Peyer's patch (tissue), 4 donors: ENCODE results near the gene PACRG. TPM values are rescaled to one million over a fixed set of nuclear protein-coding genes. Genes with fewer than 3 reads are reported as not detected.

ENCODE experiments used
- DNase-seq, 3 donors: peaks; one replicate each; pipeline ENCODE4 v3.0.0-alpha.2; 2017 to 2019
- H3K27ac ChIP-seq, 4 donors: fragments of 200-600 bp; sonication (generic); one replicate each; pipeline ENCODE4 v1.5.1; 2016 to 2019
- H3K27me3 ChIP-seq, 2 donors: fragments of 200-600 bp; sonication (generic); one replicate each; pipeline ENCODE4 v1.5.1; 2019
- H3K36me3 ChIP-seq, 3 donors: fragments of 200-600 bp; sonication (generic); one replicate each; pipeline ENCODE4 v1.5.1; 2016 to 2019
- H3K4me1 ChIP-seq, 4 donors: fragments of 200-600 bp; sonication (generic); one replicate each; pipeline ENCODE4 v1.5.1; 2016 to 2019
- H3K4me3 ChIP-seq, 4 donors: fragments of 200-600 bp; sonication (generic); 1 replicate in 3 of 4; 2 replicates in 1 of 4; pipeline ENCODE4 v1.5.1; 2016 to 2019; ENCODE audit warnings: mild to moderate bottlenecking in 1 of 4
- H3K9me3 ChIP-seq, 4 donors: fragments of 200-600 bp; sonication (generic); one replicate each; pipeline ENCODE4 v1.5.1; 2016 to 2019; ENCODE audit warnings: mild to moderate bottlenecking in 1 of 4
- CTCF ChIP-seq, 6 experiments: fragments of 450-650 bp in 4 of 6; fragments of 200-600 bp in 2 of 6; sonication (generic) in 1 of 6; IDR thresholded peaks; one replicate each; pipeline ENCODE4 v1.5.1; 2017 to 2019; ENCODE audit warnings: antibody characterized with exemption in 6 of 6, mild to moderate bottlenecking in 3 of 6, moderate library complexity in 1 of 6
- POLR2A ChIP-seq, 2 donors: fragments of 450-650 bp; IDR thresholded peaks; one replicate each; pipeline ENCODE4 v1.5.1; 2017; ENCODE audit warnings: antibody characterized with exemption in 2 of 2, mild to moderate bottlenecking in 2 of 2, moderate library complexity in 2 of 2
- total RNA-seq, 4 donors: library from RNA; depleted of rRNA; stranded (reverse); fragments of >200 nt; gene quantifications; one replicate each; pipeline ENCODE4 v1.1.0, GENCODE V29; 2016

The PACRG gene
- total RNA-seq, 4 donors from 2014 or later, result 0.76 to 2.5 TPM; not detected in 2

GRCh38 chr6:163177007-163177406 lies 449.2 kb downstream of the PACRG start:
- Histone ChIP-seq H3K27ac (no peak overlapping the region), H3K4me3 (no peak overlapping the region), H3K4me1 (no peaks in the 10 kb centered on the region), H3K36me3 (no peaks in the 10 kb centered on the region), H3K9me3 (no peaks in the 10 kb centered on the region), H3K27me3 (no peaks in the 10 kb centered on the region)
- DNase-seq, result no peak
- TF ChIP-seq POLR2A (IDR thresholded peaks at IDR 0.05), result no peak
- TF ChIP-seq CTCF (IDR thresholded peaks at IDR 0.05), result no peak

DNA sequence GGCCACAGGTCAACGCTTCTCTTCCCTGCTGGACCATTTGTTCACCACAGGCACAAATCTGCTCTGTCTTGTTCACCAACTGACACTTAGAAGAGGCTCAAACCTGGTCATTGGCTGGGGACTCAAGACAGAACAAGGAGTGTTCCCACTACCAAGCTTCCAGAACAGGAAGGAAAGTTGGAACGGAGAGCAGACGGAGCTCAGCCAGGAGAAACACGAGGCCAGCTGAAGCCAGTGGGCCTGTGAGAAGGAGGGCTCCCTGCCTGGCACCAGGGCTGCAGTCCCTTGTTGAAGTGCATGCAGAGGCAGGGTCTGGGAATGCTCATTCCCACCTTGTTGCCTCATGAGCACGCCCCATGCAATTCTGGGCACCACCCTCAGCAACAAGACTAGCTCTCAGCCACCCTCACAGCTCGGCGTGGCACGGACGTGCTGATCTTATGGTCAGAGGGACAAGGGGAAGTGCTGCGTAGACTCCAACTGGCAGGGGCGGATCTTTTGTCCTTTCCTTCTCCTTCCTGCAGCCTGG lies 450.2 kb downstream of the PACRG start:
- no peak for TF ChIP-seq CTCF (IDR thresholded peaks at IDR 0.05)
- no peak for TF ChIP-seq POLR2A (IDR thresholded peaks at IDR 0.05)
- Histone ChIP-seq H3K9me3 (no peaks in the 10 kb centered on the region), H3K36me3 (no peaks in the 10 kb centered on the region), H3K4me1 (no peaks in the 10 kb centered on the region), H3K27me3 (no peaks in the 10 kb centered on the region), H3K27ac (no peak overlapping the region), H3K4me3 (no peak overlapping the region)
- DNase-seq, result no peak

DNA sequence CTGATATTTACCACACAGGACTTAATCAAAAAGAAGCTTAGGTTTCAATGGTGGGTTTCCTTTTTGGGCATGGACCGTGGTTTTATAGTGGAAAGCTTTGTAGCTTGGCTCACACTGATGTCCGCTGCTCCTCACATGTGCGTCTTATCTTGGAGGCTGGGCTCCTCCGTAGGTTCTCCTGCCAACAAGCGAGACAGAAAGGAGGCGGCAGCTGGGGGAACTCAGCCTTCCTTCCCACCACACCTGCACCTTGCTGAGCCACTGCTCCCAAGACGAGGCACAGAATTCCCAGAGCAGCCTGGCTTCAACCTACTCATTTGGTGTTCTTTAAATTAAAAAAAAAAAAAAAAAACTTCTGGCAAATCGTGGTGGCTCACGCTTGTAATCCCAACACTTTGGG lies 451.3 kb downstream of the PACRG start:
- H3K27ac ChIP-seq, result no peak overlapping the region
- TF ChIP-seq CTCF (IDR thresholded peaks at IDR 0.05) (no peak), POLR2A (IDR thresholded peaks at IDR 0.05) (no peak)
- H3K9me3 ChIP-seq, result no peaks in the 10 kb centered on the region
- no peak for DNase-seq
- H3K36me3 ChIP-seq, result no peaks in the 10 kb centered on the region
- H3K4me1 ChIP-seq, result no peaks in the 10 kb centered on the region
- no peak overlapping the region for H3K4me3 ChIP-seq
- H3K27me3 ChIP-seq, result no peaks in the 10 kb centered on the region

DNA sequence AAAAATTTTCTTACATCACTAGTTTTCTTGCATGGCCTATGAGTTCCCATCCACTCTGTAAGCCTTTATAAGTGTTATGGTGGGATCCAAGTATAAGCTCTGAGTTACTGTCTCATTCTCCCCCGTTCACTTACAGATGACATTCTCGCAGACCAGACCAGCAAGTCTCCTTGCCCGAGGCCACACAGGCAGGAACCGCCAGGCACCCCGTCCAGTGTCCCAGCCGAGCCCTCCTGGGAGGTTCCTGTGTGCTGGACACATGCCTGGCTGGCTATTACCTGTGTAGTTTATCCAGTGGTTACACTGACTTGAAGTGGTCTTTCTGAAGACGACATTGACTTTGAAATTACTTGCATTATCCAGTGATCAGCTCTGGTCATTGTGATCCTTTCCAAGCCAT lies 451.9 kb downstream of the PACRG start:
- TF ChIP-seq POLR2A (IDR thresholded peaks at IDR 0.05) (no peak), CTCF (IDR thresholded peaks at IDR 0.05) (no peak)

GRCh38 chr6:163180874-163181541 lies 453.2 kb downstream of the PACRG start:
- Histone ChIP-seq H3K4me1 (no peaks in the 10 kb centered on the region), H3K27me3 (no peaks in the 10 kb centered on the region), H3K4me3 (no peak overlapping the region), H3K36me3 (no peaks in the 10 kb centered on the region), H3K9me3 (no peaks in the 10 kb centered on the region), H3K27ac (no peak overlapping the region)
- TF ChIP-seq CTCF (IDR thresholded peaks at IDR 0.05), result peak in 4 of 6 experiments; percentile 28 to 34 (median 32)
- TF ChIP-seq POLR2A (IDR thresholded peaks at IDR 0.05), result no peak
- peak in 1 of 3 donors; percentile 53 for DNase-seq

More for the DNA sequence above, 451.9 kb downstream of the PACRG start:
- Histone ChIP-seq H3K36me3 (no peaks in the 10 kb centered on the region), H3K27ac (no peak overlapping the region), H3K9me3 (no peaks in the 10 kb centered on the region), H3K27me3 (no peaks in the 10 kb centered on the region), H3K4me1 (no peaks in the 10 kb centered on the region), H3K4me3 (no peak overlapping the region)
- no peak for DNase-seq
